ENCODE measurements around the gene FOXD4L4.
"Not testable (repeated sequence)": the region's sequence is repeated elsewhere in the genome, so short reads cannot be mapped to it uniquely, and the experiment has no call there.

The FOXD4L4 gene

DNA sequence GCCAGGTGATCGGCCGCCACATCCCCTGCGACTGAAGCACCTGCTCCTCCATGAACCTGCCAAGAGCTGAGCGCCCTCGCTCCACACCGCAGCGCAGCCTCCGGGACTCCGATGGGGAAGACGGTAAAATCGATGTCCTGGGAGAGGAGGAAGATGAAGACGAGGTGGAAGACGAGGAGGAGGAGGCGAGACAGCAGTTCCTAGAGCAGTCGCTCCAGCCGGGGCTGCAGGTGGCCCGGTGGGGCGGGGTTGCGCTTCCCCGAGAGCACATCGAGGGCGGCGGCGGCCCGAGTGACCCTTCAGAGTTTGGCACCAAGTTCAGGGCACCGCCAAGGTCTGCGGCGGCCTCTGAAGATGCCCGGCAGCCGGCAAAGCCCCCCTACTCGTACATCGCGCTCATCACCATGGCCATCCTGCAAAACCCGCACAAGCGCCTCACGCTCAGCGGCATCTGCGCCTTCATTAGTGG lies at the start of gene FOXD4L4:
FOXD4L4 (plus strand) TSS at position 51 of the 469 bp plus-strand sequence; CDS start at position 51, 0 bp downstream.
- not testable (repeated sequence) for DNase-seq (ENCODE audit: low spot score)

DNA sequence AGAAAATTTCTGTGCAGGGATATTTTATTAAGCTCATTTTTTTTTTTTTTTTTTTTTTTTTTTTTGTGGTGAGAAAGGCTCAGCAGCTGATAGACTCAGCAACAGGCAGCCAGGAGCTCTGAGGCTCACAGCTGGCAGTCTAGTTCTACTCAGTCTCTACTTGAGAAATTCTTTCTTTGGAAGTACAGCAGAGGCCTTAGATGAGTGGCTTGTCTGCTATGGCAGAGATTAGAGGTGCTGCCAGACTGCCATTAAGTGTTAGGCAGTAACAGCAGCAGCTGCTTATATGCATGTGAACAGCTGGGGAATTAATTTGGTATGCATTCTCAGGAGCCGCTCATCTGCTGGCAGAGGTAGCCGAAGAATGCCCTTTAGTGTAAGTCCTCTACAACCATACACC lies 33.4 kb upstream of the FOXD4L4 start:
- not testable (repeated sequence) for DNase-seq (ENCODE audit: low spot score)

DNA sequence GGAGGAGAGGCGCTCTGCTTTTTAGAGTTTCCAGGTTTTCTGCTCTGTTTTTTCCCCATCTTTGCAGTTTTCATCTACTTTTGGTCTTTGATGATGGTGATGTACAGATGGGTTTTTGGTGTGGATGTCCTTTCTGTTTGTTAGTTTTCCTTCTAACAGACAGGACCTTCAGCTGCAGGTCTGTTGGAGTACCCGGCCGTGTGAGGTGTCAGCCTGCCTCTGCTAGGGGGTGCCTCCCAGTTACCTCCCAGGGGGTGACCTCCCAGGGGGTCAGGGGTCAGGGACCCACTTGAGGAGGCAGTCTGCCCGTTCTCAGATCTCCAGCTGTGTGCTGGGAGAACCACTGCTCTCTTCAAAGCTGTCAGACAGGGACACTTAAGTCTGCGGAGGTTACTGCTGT lies 22.5 kb upstream of the FOXD4L4 start:
- DNase-seq (ENCODE audit: low spot score): not testable (repeated sequence)

DNA sequence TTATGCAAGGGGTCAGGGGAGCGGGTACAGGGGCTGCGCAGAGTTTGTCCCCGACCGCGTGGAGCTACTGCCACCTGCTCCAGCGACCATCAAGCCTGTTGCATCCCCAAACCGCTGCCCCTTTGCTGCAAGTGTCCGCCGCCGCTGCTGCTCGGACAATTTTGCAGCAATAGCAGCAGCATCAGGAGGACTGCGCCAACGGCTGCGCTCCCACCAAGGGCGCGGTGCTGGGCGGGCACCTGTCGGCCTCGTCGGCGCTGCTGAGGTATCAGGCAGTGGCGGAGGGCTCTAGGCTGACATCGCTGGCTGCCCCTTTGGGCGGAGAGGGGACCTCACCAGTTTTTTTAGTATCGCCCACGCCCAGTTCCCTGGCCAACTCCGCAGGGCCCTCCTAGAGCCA lies 1.2 kb downstream of the FOXD4L4 start:
- not testable (repeated sequence) for DNase-seq (ENCODE audit: low spot score)
